Subcutaneous adipose tissue (tissue), 4 donors: Measurements from ENCODE around the gene CORO1C. TPM values are rescaled to one million over a fixed set of nuclear protein-coding genes. Genes with fewer than 3 reads are reported as not detected.

Experiments used
- total RNA-seq, 4 donors: library from RNA; depleted of rRNA; stranded (reverse); fragments of >200 nt; gene quantifications; one replicate each; pipeline ENCODE4 v1.1.0, GENCODE V29; 2016
- TF ChIP-seq, protein P1 (sequence below): fragments of 450-650 bp; IDR thresholded peaks from one replicate; pipeline ENCODE4 v1.5.1; 2016; ENCODE audit warnings: low read depth, mild to moderate bottlenecking, control low read depth, antibody characterized with exemption, moderate library complexity

Gene CORO1C
- total RNA-seq, 4 donors from 2014 or later, result 151 to 320 (median 199) TPM

DNA sequence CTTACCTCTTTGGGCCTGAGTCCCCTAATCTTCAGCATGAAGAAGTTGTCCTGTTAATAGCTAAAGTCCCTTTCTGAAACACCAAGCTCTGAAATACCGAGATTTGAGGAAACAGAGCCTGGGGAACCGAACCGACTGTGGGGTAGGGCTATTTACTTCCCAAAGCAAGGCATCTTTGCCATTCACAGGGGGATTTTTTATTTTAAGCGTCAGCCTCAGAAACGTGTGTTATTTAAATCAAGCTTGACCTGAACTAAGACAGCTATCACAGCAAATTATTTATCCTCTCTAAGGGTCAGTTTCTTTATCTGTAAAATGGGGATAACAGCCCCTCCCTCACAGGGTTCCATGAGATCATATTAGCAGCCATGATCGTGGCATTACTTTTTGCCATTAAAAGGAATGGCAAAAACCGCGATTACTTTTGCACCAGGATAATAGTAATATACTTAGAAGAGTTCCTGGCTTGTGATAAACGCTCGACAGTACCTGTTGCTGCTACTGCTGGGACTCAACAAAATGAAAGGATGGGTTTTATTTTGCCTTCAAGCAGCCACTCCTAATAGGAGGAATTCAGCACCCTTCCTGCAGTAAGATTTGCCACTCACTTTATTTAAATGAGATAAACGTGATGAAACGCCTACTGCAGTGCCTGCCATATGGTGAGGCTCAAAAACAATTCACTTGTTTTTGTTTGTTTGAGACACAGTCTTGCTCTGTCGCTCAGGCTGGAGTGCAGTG lies 1.3 kb upstream of the CORO1C start:
- TF ChIP-seq, protein P1, sequence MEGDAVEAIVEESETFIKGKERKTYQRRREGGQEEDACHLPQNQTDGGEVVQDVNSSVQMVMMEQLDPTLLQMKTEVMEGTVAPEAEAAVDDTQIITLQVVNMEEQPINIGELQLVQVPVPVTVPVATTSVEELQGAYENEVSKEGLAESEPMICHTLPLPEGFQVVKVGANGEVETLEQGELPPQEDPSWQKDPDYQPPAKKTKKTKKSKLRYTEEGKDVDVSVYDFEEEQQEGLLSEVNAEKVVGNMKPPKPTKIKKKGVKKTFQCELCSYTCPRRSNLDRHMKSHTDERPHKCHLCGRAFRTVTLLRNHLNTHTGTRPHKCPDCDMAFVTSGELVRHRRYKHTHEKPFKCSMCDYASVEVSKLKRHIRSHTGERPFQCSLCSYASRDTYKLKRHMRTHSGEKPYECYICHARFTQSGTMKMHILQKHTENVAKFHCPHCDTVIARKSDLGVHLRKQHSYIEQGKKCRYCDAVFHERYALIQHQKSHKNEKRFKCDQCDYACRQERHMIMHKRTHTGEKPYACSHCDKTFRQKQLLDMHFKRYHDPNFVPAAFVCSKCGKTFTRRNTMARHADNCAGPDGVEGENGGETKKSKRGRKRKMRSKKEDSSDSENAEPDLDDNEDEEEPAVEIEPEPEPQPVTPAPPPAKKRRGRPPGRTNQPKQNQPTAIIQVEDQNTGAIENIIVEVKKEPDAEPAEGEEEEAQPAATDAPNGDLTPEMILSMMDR, result no peak

DNA sequence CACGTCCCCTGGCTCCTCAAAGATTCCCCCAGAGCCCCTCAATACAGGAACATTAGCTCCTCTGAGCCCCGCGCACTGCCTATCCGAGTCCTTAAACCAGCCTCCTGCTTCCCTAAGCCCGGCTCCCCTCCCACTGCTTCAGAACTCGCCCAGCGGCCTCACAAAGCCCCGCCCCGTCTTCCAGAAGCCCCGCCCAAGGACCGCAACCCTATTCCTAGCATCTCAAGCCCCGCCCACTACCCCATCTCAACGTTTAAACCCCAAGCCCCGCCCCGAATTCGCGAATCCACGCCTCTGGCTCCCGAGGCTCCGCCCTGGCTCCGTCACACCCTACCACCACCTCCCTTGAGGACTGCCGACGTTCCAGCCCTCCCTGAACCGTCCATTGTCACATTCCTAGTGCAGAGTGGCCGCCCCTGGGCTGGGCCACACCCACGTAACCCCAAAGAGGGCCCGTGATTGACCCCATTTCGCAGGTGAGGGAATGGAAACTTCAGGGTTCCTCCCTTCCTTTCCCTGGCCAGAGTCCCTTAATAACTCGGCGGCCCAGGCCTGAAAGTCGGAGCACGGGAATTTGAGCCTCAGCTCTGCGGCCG lies 646 bp upstream of the CORO1C start:
- TF ChIP-seq, protein P1, result no peak

DNA sequence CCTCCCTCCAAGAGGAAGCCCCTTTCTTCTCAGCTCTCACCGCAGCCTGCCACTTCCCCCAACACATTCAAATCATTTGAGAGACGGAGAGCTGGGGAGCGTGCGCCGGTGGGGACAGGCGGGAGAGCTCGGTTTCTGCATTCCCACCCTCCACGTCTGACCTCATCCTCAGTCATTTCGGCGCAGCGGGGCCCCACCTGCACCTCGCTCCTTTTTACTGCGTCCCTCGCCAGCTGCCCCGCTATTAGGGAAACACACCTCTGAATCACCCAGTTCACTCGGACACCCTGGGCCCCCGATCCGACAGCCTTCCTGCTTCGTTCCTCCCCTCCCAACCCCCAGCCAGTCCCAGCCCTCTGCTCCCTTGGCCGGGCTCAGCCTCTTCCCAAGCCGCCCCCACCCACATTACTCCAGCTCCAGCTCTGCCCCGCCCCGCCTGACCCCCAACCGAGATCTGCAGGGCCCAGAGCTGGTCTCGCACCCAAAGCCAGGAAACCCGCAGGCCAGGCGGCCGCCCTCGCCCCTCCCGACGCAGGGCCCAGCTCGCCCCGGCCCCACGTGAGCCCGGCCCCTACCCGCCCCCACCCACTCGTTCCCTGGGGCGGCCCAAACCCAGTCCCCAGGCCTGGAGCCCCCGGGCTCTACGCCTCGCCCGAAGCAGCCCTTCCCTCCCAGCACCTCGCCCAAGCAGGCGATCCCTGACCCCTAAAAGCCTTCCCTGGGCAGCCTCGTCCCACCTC lies 783 bp downstream of the CORO1C start:
- TF ChIP-seq, protein P1, result no peak

DNA sequence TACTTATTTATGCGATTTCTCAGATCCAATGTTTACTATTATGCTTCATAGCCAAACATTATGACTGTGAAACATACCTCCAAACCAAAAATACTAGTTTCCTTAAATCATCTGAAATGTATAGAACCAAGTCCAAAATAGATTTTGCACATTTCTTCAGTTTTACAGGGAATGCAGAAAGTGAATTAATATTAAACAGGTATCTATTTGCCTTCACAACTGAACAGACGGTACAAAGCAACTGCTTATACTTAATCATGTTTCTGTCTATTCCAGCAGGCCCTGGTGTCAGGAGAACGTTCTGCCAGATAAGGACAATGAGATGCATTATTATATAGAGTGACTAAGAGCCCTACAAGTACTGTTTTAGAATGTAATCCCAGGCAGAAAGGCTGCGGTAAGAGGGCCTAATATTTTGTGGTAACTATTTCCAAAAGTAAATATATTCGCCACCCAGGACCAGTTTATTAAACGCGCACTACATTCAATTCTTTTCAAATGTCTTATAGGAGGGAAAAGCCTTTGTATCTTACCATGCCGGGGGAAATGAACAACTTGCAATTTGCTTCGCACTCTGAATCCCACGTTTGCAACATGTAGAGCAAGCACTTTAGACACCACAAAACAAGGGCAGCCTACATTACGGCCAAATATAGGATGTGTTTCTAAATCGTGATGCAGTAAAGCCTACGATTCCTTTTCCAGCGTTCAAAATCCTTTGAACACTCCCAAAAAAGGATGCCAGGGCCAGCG lies 1.5 kb downstream of the CORO1C start:
- TF ChIP-seq, protein P1, result no peak

DNA sequence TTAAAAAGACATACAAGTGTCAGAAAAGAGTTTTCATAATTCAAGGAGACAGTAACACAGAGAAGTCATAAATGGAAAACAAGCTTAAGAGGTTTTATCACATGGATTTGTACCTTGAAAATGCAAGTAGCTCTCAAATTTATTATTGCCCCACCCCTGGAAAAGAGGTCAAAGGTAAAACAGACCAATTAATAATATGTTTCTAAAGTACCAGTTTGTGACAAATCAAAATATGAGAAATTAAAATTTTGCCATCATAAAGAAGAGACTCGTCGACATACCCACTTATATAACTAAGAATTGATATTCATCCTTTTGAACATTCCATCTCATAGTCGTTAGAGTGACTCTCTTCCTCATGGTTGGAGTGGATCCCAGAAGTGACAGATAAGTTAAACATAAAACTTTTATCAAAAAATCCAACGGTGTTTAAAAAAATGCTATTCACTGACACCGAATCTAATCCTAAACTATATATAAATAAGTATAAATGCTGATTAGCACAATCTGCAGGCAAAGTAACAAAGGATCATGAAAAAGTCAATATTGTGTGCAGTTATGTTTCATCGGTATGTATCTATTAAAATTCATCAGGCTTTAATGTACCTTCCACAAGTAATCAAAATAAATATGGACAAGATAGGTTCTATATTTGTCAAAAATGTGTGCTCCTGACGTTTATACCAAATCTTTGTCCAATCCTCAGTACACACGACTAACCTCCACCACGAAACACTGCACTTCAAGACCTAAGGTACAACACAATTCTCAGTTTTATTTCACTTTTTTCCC lies 2.3 kb downstream of the CORO1C start:
- TF ChIP-seq, protein P1, result no peak

DNA sequence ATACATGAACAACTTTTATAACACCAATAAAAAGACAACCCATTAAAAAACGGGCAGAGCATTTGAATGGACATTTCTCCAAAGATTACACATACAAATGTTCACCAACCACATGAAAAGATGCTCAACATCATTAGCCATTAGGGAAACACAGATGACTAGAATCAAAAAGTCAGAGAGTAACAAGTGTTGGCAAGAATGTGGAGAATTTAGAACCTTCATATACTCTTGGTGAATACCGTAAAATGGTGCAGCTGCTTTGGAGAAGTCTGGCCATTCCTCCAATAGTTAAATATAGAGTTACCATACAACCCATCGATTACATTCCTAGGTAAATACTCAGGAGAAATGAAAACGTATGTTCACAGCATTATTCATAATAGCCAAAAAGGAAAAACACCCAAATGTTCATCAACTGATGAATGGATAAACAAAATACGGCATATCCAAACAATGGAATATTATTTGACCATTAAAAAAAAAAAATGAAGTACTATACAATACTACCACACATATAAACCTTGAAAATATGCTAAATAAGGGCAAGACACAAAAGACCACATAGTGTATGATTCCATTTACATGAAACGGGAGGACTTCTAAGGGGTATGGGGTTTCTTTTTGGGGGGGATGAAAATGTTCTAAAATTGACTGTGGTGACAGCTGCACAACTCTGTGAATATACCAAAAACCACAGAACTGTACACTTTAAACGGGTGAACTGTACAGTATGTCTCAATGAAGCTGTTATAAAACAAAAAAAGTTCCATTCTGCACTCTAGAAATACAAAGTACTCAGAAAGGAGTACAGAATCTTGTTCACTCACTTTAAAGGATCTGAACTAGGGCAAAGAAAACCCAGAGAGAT lies 3.2 kb downstream of the CORO1C start:
- TF ChIP-seq, protein P1, result no peak
